T47D (cell line): ENCODE data around the gene DGKH.
A peak's percentile ranks its signal among the peaks of the same experiment; 100 is the strongest.

ENCODE experiments used
- DNase-seq, 2 experiments: peaks; one replicate each; pipeline versions ENCODE4 v3.0.0 to v3.0.0-alpha.2; 2011 to 2012; ENCODE audit warnings: low read depth in 1 of 2, low spot score in 1 of 2
- JUND ChIP-seq: IDR thresholded peaks from 2 replicates; pipeline ENCODE4 v1.6.1; 2012; ENCODE audit warnings: low read depth
- in situ Hi-C: cut with HindIII; loops from 2 replicates; pipeline ENCODE4 v1.10.0; 2016; ENCODE audit warnings: low sequenced_read_pairs, low pct_unique_long_range_greater_than_20kb

The DGKH gene

GRCh38 chr13:42028113-42028799 is 20.2 kb upstream of the DGKH start:
- TF ChIP-seq JUND: no peak
- in situ Hi-C loops: no loop called here
- DNase-seq: peak in 1 of 2 experiments; percentile 35

- DNase-seq: no peak
- in situ Hi-C loops: no loop called here
- no peak for TF ChIP-seq JUND
Observed at GRCh38 chr13:42035905-42036521, 12.4 kb upstream of the DGKH start.

- TF ChIP-seq JUND: no peak
- no peak for DNase-seq
- in situ Hi-C loops: no loop called here
Observed at GRCh38 chr13:42036711-42037110, 11.7 kb upstream of the DGKH start.

DNA sequence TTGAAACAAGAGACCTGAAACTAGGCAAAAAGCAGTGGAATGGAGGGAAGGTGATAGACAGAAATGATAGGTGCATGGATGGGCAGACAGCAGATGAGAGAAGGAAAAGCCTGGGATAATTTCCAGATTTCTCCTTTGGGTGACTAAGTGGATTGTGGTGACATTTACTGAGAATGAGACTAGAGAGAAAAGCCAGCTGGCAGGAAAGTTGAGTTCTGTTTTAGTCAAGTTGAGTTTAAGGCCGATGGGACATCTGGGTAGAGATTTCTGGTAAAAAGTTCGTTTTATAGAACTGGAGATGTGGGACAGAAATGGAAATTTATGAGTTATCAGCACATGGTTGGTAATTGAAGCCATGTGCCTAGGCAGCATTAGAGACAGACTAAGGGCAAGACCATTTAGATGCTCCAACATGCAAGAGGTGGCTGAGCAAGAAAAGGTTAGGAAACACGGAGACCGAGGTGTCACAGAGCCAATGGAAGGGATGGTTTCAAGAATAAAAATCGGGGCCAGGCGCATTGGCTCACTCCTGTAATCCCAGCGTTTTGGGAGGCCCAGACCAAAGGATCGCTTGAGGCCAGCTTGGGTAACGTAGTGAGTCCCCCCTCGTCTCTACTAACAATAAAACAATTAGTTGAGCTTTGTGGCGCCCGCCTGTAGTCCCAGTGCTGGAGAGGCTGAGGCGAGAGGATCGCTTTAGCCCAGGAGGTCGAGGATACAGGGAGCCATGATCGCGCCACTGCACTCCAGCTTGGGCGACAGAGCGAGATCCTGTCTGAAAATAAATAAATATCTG is 9.6 kb upstream of the DGKH start:
- TF ChIP-seq JUND: no peak

GRCh38 chr13:42039457-42039945 is 8.9 kb upstream of the DGKH start:
- TF ChIP-seq JUND: no peak
- peak in 1 of 2 experiments; percentile 21 for DNase-seq
- in situ Hi-C loops: no loop called here

More for the DNA sequence above, 9.6 kb upstream of the DGKH start:
- in situ Hi-C loops: no loop called here
- DNase-seq: no peak

- in situ Hi-C loops: no loop called here
- DNase-seq: peak; percentile 80 to 89
Observed at GRCh38 chr13:42039946-42040729, 8.3 kb upstream of the DGKH start.

DNA sequence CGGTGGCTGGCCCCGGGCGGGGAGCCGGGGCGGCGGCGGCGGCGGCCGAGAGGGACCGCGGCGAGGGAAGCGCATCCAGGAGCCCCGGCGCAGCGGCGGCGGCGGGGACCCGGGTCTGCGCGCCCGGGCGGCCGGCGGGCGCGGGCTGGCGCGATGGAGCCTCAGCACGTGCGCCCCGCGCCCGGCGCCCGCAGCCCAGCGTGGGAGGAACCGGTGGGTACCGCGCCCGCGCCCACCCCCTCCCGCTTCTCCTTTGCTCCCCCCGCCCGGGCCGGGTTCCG is 7.8 kb upstream of the DGKH start:
- DNase-seq: no peak
- in situ Hi-C loops: no loop called here

More at GRCh38 chr13:42039946-42040729, 8.3 kb upstream of the DGKH start:
- no peak for TF ChIP-seq JUND

GRCh38 chr13:42041011-42041683 is 7.3 kb upstream of the DGKH start:
- DNase-seq: peak; percentile 26 to 76
- in situ Hi-C loops: no loop called here
- no peak for TF ChIP-seq JUND

More for the DNA sequence above, 7.8 kb upstream of the DGKH start:
- no peak for TF ChIP-seq JUND

DNA sequence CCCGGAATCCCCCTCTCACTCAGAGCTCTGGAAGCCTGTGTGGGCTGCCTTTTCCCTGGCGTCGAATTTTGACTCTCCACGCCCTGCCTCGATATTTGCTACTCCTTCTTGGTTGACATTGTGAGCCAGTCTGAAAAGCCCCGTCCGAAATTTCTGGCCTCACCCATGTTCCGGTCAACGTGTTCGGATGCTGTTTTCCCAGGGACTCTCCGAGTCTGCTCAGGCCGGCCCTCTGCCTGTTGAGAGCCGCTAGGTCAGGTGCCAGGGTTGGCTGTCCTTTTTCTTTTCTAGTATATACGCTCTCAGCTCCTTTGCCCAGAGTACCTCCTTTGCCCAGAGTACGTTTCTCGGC is 6.8 kb upstream of the DGKH start:
- TF ChIP-seq JUND: no peak
- peak; percentile 60 to 74 for DNase-seq
- in situ Hi-C loops: no loop called here

DNA sequence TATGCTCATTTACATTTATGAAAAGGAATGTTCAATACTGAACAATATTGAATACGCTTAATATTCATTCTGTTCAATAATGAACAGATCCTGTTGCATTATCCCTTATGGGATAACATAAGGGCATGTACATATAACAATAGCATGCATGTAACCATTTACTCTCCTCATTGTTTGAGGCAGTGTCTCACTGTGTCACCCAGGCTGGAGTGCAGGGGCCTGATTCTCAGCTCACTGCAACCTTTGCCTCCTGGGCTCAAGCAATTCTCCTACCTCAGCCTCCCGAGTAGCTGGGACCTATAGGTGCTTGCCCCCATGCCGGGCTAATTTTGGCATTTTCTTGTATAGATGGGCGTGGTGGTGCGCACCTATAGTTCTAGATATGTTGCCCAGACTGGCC is 4.8 kb upstream of the DGKH start:
- no peak for DNase-seq
- in situ Hi-C loops: no loop called here
- TF ChIP-seq JUND: no peak

DNA sequence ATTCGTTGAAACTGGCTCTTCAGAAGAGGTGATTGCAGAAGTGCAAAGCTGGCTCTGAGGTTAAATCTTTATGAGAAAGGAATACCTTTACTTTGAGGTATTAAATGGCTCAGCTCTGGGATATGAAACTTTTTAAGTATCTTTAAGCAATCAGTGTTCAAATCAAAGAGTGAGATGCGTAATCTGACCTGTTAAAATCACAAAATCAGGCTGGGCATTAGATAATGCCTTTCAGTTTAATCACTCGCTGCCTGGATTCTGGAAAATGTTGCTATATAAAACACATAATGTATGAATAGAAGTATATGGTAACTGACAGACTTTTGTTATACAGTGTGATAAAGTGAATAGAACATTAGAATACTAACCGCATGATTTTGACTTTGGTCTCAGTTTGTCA is 2.0 kb upstream of the DGKH start:
- TF ChIP-seq JUND: no peak
- in situ Hi-C loops: no loop called here
- no peak for DNase-seq
